ENCODE data around the gene KCTD2. TPM values are rescaled to one million over a fixed set of nuclear protein-coding genes. Genes with fewer than 3 reads are reported as not detected.
A peak's percentile ranks its signal among the peaks of the same experiment; 100 is the strongest.

Gene KCTD2
- total RNA-seq, 2 donors from 2014 or later, result 27.7 to 32.8 TPM

- H3K9me3 ChIP-seq (ENCODE audit: control insufficient read depth, low read length), result no peaks in the 10 kb centered on the region
- no peaks in the 10 kb centered on the region for H3K9me3 Mint-ChIP-seq
- peak overlapping the region; percentile 82 for H3K4me3 Mint-ChIP-seq
- H3K9ac ChIP-seq (ENCODE audit: extremely low read depth, low read length, poor library complexity, severe bottlenecking), result peak overlapping the region; percentile 4
- peak overlapping the region; percentile 51 for H3K27ac ChIP-seq (ENCODE audit: low read depth, low read length)
- peaks cover 19% of the 10 kb centered on the region for H3K36me3 Mint-ChIP-seq (ENCODE audit: low read depth)
- TF ChIP-seq CTCF (conservative IDR thresholded peaks at IDR 0.05), result no peak
- peaks cover 6% of the 10 kb centered on the region for H3K36me3 ChIP-seq (ENCODE audit: control insufficient read depth, insufficient read depth, low read length)
- DNase-seq, result peak; percentile 76
- peaks cover 3% of the 10 kb centered on the region for H3K4me1 ChIP-seq (ENCODE audit: control insufficient read depth, insufficient read depth, low read length)
- H3K27me3 Mint-ChIP-seq (ENCODE audit: insufficient read depth), result no peaks in the 10 kb centered on the region
- H3K27me3 ChIP-seq (ENCODE audit: control insufficient read depth, insufficient read depth, low read length, poor library complexity, severe bottlenecking), result no peaks in the 10 kb centered on the region
- peak overlapping the region; percentile 8 for H3K4me3 ChIP-seq (ENCODE audit: low read length)
- 73 to 89% methylated on average over 9 to 19 of the region's 19 CpGs for WGBS, 2 experiments (ENCODE audit: insufficient coverage in 1 of 2, insufficient read length in 1 of 2)
- peak overlapping the region; percentile 82 for H3K27ac Mint-ChIP-seq
- H3K4me1 Mint-ChIP-seq, result peaks cover 47% of the 10 kb centered on the region
Observed at GRCh38 chr17:75090871-75091854, 44.1 kb downstream of the KCTD2 start.

GRCh38 chr17:75091855-75092327, 44.9 kb downstream of the KCTD2 start:
- peak overlapping the region; percentile 8 for H3K4me3 ChIP-seq (ENCODE audit: low read length)

More at GRCh38 chr17:75091855-75092327, 44.9 kb downstream of the KCTD2 start:
- Mint-ChIP-seq H3K27me3 (ENCODE audit: insufficient read depth) (no peaks in the 10 kb centered on the region), H3K4me3 (peak overlapping the region; percentile 82), H3K27ac (peak overlapping the region; percentile 82), H3K4me1 (peaks cover 41% of the 10 kb centered on the region), H3K9me3 (no peaks in the 10 kb centered on the region), H3K36me3 (ENCODE audit: low read depth) (peaks cover 21% of the 10 kb centered on the region)
- no peaks in the 10 kb centered on the region for H3K27me3 ChIP-seq (ENCODE audit: control insufficient read depth, insufficient read depth, low read length, poor library complexity, severe bottlenecking)
- peaks cover 6% of the 10 kb centered on the region for H3K36me3 ChIP-seq (ENCODE audit: control insufficient read depth, insufficient read depth, low read length)
- WGBS, 2 experiments (ENCODE audit: insufficient coverage in 1 of 2, insufficient read length in 1 of 2), result 66 to 85% methylated on average over 4 to 10 of the region's 10 CpGs
- H3K9ac ChIP-seq (ENCODE audit: extremely low read depth, low read length, poor library complexity, severe bottlenecking), result no peak overlapping the region
- no peaks in the 10 kb centered on the region for H3K9me3 ChIP-seq (ENCODE audit: control insufficient read depth, low read length)
- no peak for TF ChIP-seq CTCF (conservative IDR thresholded peaks at IDR 0.05)
- DNase-seq, result peak; percentile 70
- peaks cover 3% of the 10 kb centered on the region for H3K4me1 ChIP-seq (ENCODE audit: control insufficient read depth, insufficient read depth, low read length)
- H3K27ac ChIP-seq (ENCODE audit: low read depth, low read length), result no peak overlapping the region
